MM.1S (cell line): Measurements from ENCODE around the gene TMOD3.

ENCODE experiments used
- DNase-seq: peaks from one replicate; pipeline ENCODE4 v3.0.0-alpha.2; 2015
- H2AFZ ChIP-seq: fragments of 300-600 bp; sonication (generic); 2 replicates; pipeline ENCODE4 v1.6.0; 2016; ENCODE audit warnings: antibody characterized with exemption, low read length
- H3F3A ChIP-seq: fragments of 300-600 bp; sonication (generic); 2 replicates; pipeline ENCODE4 v1.6.1; 2016; ENCODE audit warnings: mild to moderate bottlenecking, antibody characterized with exemption, low read length, moderate library complexity, mixed read lengths; ENCODE audit not compliant: insufficient read depth
- H3K27ac ChIP-seq: fragments of 300-600 bp; sonication (generic); 2 replicates; pipeline ENCODE4 v1.5.1; 2016; ENCODE audit warnings: mild to moderate bottlenecking, low read length
- H3K27me3 ChIP-seq: fragments of 300-600 bp; sonication (generic); replicated peaks from 2 replicates; pipeline ENCODE4 v1.6.0; 2016; ENCODE audit warnings: low read length; ENCODE audit not compliant: insufficient read depth
- H3K36me3 ChIP-seq: fragments of 300-600 bp; sonication (generic); replicated peaks from 2 replicates; pipeline ENCODE4 v1.6.1; 2016; ENCODE audit warnings: mild to moderate bottlenecking, low read length, mixed read lengths; ENCODE audit not compliant: insufficient read depth
- H3K4me1 ChIP-seq: fragments of 300-600 bp; sonication (generic); 2 replicates; pipeline ENCODE4 v1.6.1; 2016; ENCODE audit warnings: low read length, mixed read lengths
- H3K4me2 ChIP-seq: fragments of 300-600 bp; sonication (generic); 2 replicates; pipeline ENCODE4 v1.6.0; 2016; ENCODE audit warnings: low read depth, low read length
- H3K4me3 ChIP-seq: fragments of 300-600 bp; sonication (generic); 2 replicates; pipeline ENCODE4 v1.5.1; 2016; ENCODE audit warnings: low read length, mixed read lengths
- H3K79me2 ChIP-seq: fragments of 300-600 bp; sonication (generic); 2 replicates; pipeline ENCODE4 v1.6.1; 2016; ENCODE audit warnings: mixed run types, low read length, mixed read lengths
- H3K9ac ChIP-seq: fragments of 300-600 bp; sonication (generic); 2 replicates; pipeline ENCODE4 v1.6.1; 2016; ENCODE audit warnings: low read length, mixed read lengths
- H3K9me2 ChIP-seq: fragments of 300-600 bp; sonication (generic); replicated peaks from 2 replicates; pipeline ENCODE4 v1.6.1; 2016; ENCODE audit warnings: mild to moderate bottlenecking, low read length, mixed read lengths; ENCODE audit not compliant: insufficient read depth
- H3K9me3 ChIP-seq: fragments of 300-600 bp; sonication (generic); replicated peaks from 2 replicates; pipeline ENCODE4 v1.6.1; 2016; ENCODE audit warnings: mild to moderate bottlenecking, low read length, mixed read lengths; ENCODE audit not compliant: insufficient read depth
- H4K20me1 ChIP-seq: fragments of 300-600 bp; sonication (generic); 2 replicates; pipeline ENCODE4 v1.6.1; 2016; ENCODE audit warnings: mild to moderate bottlenecking, low read length, moderate library complexity, mixed read lengths; ENCODE audit not compliant: insufficient read depth
- CTCF ChIP-seq: fragments of 300-600 bp; sonication (generic); IDR thresholded peaks from 2 replicates; pipeline ENCODE4 v1.5.1; 2016; ENCODE audit warnings: antibody characterized with exemption, low read length, mixed read lengths
- EZH2 ChIP-seq: fragments of 300-600 bp; sonication (generic); optimal IDR thresholded peaks from 2 replicates; pipeline ENCODE3; 2017; ENCODE audit warnings: low read depth, mild to moderate bottlenecking, antibody characterized with exemption, low read length, mixed read lengths
- EZH2phosphoT487 ChIP-seq: fragments of 300-600 bp; sonication (generic); IDR thresholded peaks from 2 replicates; pipeline ENCODE4 v1.6.1; 2018; ENCODE audit warnings: antibody characterized with exemption, low read length

The TMOD3 gene

GRCh38 chr15:51932161-51932560 lies 102.7 kb downstream of the TMOD3 start:
- Histone ChIP-seq H3K9me2 (no peaks in the 10 kb centered on the region), H2AFZ (no peak overlapping the region), H3K4me2 (no peak overlapping the region), H3K27me3 (no peaks in the 10 kb centered on the region), H4K20me1 (no peaks in the 10 kb centered on the region), H3K4me3 (no peak overlapping the region), H3K9ac (no peak overlapping the region), H3K79me2 (no peaks in the 10 kb centered on the region), H3K27ac (no peak overlapping the region), H3K4me1 (no peaks in the 10 kb centered on the region), H3K36me3 (no peaks in the 10 kb centered on the region), H3F3A (no peaks in the 10 kb centered on the region), H3K9me3 (no peaks in the 10 kb centered on the region)
- no peak for TF ChIP-seq EZH2
- TF ChIP-seq EZH2phosphoT487, result no peak
- no peak for TF ChIP-seq CTCF
- no peak for DNase-seq

- Histone ChIP-seq H2AFZ (no peak overlapping the region), H3K27ac (no peak overlapping the region), H3K4me2 (no peak overlapping the region), H3K9me3 (no peaks in the 10 kb centered on the region), H3F3A (no peaks in the 10 kb centered on the region), H4K20me1 (no peaks in the 10 kb centered on the region), H3K9me2 (no peaks in the 10 kb centered on the region), H3K4me1 (no peaks in the 10 kb centered on the region), H3K27me3 (no peaks in the 10 kb centered on the region), H3K79me2 (no peaks in the 10 kb centered on the region), H3K9ac (no peak overlapping the region), H3K36me3 (no peaks in the 10 kb centered on the region), H3K4me3 (no peak overlapping the region)
- TF ChIP-seq EZH2 (no peak), CTCF (no peak), EZH2phosphoT487 (no peak)
- DNase-seq, result no peak
Observed at GRCh38 chr15:51935466-51936104, 106.1 kb downstream of the TMOD3 start.

GRCh38 chr15:51936105-51936478 lies 106.6 kb downstream of the TMOD3 start:
- Histone ChIP-seq H3K4me3 (no peak overlapping the region), H3K27ac (no peak overlapping the region), H3K9me3 (no peaks in the 10 kb centered on the region), H3K36me3 (no peaks in the 10 kb centered on the region), H3K27me3 (no peaks in the 10 kb centered on the region), H3K4me2 (no peak overlapping the region), H3K9ac (no peak overlapping the region), H3K9me2 (no peaks in the 10 kb centered on the region), H4K20me1 (no peaks in the 10 kb centered on the region), H2AFZ (no peak overlapping the region), H3K4me1 (no peaks in the 10 kb centered on the region), H3K79me2 (no peaks in the 10 kb centered on the region), H3F3A (no peaks in the 10 kb centered on the region)
- no peak for DNase-seq
- TF ChIP-seq EZH2 (no peak), EZH2phosphoT487 (no peak), CTCF (no peak)
